RPMI8226 (cell line): ENCODE results near the gene BDNF.

Experiments used
- DNase-seq: peaks from one replicate; pipeline ENCODE4 v3.0.0-alpha.2; 2015

Gene BDNF

GRCh38 chr11:27623945-27624523, 76.2 kb downstream of the BDNF start:
- no peak for DNase-seq

DNA sequence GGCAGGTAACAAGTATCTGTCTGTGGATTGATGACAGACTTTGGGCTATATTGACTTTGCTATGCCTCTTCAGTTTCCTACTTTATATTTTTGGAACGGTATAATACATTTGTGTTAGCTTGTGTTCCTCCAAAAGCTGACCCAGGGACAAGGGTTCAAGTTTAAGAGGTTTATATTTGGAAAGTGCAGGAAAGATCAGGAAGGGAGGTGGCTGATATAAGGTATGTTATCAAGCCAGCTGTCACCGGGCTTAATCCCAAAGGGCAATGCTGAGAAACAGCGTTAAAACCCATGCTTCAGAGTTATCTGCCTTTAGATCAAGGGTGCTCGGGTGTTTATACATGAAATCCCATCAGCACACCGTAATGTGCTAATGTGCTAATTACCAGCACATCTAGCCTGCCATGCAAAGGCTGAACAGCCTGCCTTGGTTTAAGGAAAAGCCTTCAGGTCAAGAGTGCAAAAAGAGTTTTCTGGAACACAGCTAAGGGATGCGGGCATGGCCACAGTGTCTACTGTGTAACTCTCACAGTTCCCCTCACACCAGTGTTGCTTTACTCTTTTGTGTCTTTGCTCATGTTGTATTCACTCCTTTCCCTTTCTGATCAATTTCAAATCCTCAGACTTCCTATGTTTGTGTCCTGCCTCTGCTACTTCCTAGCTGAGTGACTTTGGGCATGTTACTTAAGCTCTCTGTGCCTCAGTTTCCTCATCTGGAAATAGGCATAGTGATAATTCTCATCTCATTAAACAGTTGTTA, 77.5 kb downstream of the BDNF start:
- no peak for DNase-seq

DNA sequence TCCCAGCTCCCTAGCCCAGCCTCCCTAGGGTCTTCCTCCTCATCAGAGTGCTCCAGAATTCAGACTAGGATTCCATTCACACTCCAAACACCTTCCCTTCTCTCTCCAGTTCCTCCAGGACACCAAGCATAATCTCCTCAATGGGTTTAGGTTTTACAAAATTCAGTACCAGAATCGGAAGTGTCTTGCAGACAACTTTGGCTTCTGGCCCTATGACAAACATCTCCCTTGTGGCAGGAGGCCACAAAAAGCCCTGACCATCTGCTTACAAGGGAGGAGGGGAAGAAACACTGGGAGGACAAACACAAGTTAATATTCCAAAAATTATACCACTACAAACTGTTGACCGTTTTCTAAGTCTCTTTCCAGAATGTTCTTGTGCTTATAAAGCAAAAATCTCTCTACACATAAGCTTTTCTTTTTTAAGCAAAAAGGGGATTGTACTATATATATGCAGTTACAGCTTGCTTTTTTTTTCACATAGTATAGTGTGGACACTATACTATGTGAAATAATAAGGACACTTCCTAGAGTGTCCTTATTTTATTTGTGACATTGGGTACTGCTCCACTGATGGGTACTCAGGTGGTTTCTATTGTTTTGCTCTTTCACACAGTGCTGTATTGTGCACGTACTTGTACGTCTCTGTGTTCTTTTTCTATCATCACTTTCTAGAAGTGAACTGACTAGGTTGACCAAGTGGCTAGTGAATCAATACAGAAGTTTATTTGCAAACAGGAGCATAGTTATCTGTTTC, 78.7 kb downstream of the BDNF start:
- DNase-seq = no peak

DNA sequence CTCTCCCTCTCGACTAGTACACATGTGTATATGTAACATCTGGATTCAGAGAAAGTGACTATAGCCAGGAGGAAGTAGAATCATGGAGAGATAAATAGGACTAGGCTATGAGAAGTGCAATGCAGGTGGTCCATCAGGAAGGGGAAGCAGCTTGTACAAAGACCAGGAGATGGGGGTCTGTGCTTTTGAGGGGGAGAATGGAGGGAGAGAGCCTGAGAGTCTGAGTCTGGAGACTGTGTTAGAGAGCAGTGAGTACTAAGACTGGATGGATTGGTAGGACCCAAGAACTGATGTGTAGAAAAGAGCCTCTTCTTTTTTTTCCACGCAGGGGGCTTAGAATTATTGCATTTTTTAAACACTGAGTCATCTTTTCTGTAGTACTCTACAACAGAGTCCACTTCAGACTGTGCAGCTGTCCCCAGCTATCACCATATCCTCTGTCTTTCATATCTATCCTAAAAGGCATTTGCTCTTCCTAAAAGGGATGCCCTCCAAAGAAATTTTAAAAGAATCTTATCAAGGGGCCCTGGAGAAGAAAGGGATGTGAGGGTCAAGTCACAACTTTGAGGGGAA, 80.4 kb downstream of the BDNF start:
- no peak for DNase-seq

DNA sequence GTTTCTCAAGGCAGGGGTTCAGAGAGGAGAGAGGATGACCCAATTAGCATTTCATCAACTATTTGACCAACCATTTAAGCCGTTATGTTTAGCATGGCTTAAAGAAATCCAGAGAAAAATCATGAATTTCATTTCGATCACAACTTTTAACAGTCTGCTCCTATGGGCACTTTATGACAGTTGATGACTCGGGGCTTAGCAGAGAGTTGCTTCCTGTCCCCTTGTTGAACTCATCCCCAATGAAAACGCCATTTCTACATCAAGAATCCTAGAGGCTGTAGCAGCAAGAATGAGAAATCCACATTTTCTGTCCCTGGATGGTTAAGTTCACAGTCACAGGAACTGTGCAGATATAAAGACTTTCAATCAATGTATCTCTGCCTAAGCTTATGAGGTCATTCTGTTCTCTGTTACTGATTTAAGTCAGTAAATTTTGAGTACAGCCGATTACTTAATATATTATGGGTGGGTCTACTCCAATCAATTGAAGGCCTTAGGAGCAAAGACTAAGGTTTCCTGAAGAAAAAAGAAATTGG, 81.1 kb downstream of the BDNF start:
- DNase-seq = no peak

DNA sequence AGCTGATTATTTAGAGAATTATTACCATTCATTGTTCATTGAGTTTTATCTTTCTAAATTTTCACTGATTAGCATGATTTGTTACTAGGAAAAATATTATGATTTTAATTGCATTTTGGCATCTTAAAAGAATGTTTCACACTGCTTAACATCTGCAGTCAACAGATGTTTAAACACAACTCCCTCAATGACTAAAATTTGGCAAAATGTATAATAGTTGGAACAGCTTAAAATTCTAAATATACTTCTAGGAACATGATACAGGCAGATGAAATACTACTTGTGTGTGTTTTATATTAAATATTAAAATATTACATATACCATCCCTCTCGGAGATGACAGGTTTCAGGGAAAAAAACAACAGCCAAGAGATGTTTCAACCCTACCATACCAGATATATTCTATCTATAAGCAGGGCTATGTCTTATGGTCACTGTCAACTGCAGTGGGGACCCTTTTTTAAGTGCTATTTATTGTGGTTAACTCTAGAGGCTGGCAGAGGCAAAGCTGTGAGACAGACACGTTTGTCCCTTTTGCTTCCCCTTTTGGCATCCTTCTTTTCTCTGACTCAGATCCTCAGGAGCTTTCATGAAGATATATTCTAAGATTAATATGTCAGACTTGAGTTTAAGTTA, 81.9 kb downstream of the BDNF start:
- DNase-seq = no peak

DNA sequence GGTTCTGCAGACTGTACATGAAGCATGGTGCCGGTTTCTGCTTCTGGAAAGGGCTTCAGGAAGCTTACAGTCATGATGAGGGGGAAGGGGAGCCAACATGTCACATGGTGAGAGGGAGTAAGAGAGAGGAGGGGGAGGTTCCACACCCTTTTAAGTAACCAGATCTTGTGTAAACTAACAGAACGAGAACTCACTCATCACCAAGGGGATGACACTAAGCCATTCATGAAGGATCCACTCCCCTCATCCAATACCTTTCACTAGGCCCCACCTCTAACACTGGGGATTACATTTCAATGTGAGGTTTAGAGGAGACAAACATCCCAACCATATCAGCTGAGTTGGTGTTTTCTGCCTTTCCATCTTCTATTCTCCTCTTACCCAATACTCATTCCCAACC, 83.5 kb downstream of the BDNF start:
- no peak for DNase-seq

DNA sequence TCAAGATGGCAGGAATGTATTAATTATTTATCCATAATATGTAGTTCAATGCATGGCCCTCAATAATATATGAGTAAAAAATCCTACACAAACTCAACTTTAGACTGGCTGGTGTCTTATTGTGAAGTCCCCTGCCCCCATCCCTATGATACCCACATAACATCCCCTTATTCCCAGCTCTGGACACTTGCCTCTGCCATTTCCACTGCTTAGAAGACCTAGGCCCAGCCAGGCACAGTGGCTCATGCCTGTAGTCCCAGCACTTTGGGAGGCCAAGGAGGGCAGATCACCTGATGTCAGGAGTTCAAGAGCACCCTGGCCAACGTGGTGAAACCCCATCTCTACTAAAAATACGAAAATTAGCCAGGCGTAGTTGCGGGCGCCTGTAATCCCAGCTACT, 84.4 kb downstream of the BDNF start:
- no peak for DNase-seq

GRCh38 chr11:27614092-27614491, 86.2 kb downstream of the BDNF start:
- no peak for DNase-seq

- no peak for DNase-seq
These were observed 87.0 kb downstream of the BDNF start for GRCh38 chr11:27612932-27613880.

GRCh38 chr11:27611947-27612455, 88.3 kb downstream of the BDNF start:
- no peak for DNase-seq

DNA sequence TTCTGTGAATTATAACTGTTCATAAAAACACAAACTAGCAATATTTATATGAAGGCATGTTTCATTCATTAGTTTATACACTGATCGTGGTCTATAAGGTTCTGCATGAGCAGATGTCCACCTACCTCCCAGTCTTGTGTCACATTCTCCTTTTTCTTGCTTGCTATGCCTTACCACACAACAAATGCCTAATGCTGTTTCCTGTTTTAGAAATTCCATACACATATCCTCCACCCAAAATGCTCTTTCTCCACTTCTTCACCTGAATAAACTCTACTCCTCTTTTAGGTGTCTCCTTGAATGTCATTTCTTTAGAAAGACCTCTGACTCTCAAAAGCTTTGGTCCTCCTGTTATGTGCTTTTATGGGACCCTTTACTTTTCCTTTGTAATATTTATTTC, 88.9 kb downstream of the BDNF start:
- DNase-seq = no peak

DNA sequence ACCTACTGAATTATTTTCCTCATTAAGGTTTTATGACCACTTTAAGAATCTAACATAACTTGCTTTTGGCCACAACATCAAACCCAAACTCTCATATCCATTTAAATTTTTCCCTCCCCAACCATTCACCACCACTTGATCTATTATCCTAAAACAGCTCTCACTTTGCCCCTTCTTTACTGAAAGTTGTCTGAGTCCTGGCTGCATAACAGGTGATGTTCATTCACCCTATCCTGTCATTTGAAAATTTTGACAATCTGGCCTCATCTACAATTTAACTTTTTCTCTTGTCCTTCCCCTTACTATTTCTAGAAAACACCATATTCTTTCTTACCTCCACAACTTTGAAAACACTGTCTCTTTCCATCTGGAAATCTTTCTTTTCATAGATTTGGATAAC, 89.3 kb downstream of the BDNF start:
- DNase-seq = no peak

DNA sequence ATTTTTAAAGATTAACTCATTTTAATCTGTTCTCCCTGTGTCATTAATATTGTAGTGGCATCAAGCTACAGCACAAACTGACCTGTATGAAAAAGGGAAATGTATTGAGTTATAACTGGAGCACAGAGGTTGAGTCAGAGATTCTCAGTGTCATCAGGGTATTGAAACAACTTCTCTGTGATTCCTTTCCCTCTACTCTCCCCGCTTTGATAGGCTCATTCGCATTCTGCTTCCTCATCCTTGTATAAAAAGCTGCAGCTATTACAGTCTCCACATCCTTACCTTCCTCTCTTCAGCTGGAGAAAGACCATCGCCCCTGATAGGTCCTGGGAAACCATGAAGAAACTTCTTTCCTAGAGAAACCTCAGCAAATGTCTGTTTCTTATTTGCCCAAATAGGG, 90.0 kb downstream of the BDNF start:
- no peak for DNase-seq

GRCh38 chr11:27608951-27609350, 91.3 kb downstream of the BDNF start:
- no peak for DNase-seq

GRCh38 chr11:27605422-27605821, 94.8 kb downstream of the BDNF start:
- DNase-seq = no peak
